HepG2 (cell line): ENCODE results near the gene WBP1. TPM values are rescaled to one million over a fixed set of nuclear protein-coding genes. Genes with fewer than 3 reads are reported as not detected.

ENCODE experiments used
- AGO2 ChIP-seq: fragments of 200-400 bp; formaldehyde crosslinking; optimal IDR thresholded peaks from 2 replicates; pipeline ENCODE3; 2017; ENCODE audit warnings: mild to moderate bottlenecking, low read depth, low read length, moderate library complexity
- AKAP8 ChIP-seq: sonication (generic); formaldehyde crosslinking; IDR thresholded peaks from 2 replicates; pipeline ENCODE4 v1.5.1; 2020; ENCODE audit warnings: mild to moderate bottlenecking, missing genetic modification reagents
- ARNTL ChIP-seq: sonication (generic); formaldehyde crosslinking; IDR thresholded peaks from 2 replicates; pipeline ENCODE4 v1.4.0; 2020; ENCODE audit warnings: mild to moderate bottlenecking, missing genetic modification reagents
- CENPX ChIP-seq: sonication (generic); formaldehyde crosslinking; IDR thresholded peaks from 2 replicates; pipeline ENCODE4 v1.9.0; 2021; ENCODE audit warnings: mild to moderate bottlenecking, missing genetic modification reagents, moderate library complexity
- FOSL2 ChIP-seq: sonication (generic); formaldehyde crosslinking; IDR thresholded peaks from 2 replicates; pipeline ENCODE4 v1.4.0; 2020; ENCODE audit warnings: missing genetic modification reagents
- LCORL ChIP-seq, 2 experiments: fragments of 450-650 bp in 1 of 2; sonication (generic) in 1 of 2; formaldehyde crosslinking in 1 of 2; IDR thresholded peaks; 2 replicates each; pipeline versions ENCODE4 v1.5.0 to v1.6.1; 2017 to 2020; ENCODE audit warnings: antibody characterized with exemption in 1 of 2, missing genetic modification reagents in 1 of 2
- POLR2G ChIP-seq: fragments of 200-400 bp; formaldehyde crosslinking; IDR thresholded peaks from 2 replicates; pipeline ENCODE4 v1.6.1; 2018; ENCODE audit warnings: mild to moderate bottlenecking, low read depth, low read length, moderate library complexity
- RORA ChIP-seq: sonication (generic); formaldehyde crosslinking; IDR thresholded peaks from 2 replicates; pipeline ENCODE4 v1.5.0; 2020; ENCODE audit warnings: mild to moderate bottlenecking, missing genetic modification reagents, moderate library complexity
- TAF1 ChIP-seq: sonication (generic); formaldehyde crosslinking; IDR thresholded peaks from 2 replicates; pipeline ENCODE4 v1.4.0; 2020; ENCODE audit warnings: missing genetic modification reagents
- ZBTB20 ChIP-seq: sonication (generic); formaldehyde crosslinking; IDR thresholded peaks from 2 replicates; pipeline ENCODE4 v1.8.1; 2023; ENCODE audit warnings: missing genetic modification reagents, low read depth, mild to moderate bottlenecking, borderline replicate concordance
- ZNF274 ChIP-seq: sonication (generic); formaldehyde crosslinking; IDR thresholded peaks from 2 replicates; pipeline ENCODE4 v1.5.1; 2020; ENCODE audit warnings: mild to moderate bottlenecking, missing genetic modification reagents
- ZNF30 ChIP-seq: sonication (generic); formaldehyde crosslinking; IDR thresholded peaks from 2 replicates; pipeline ENCODE4 v1.5.0; 2020; ENCODE audit warnings: mild to moderate bottlenecking, missing genetic modification reagents
- polyA plus RNA-seq, 8 experiments: library from polyadenylated mRNA; depleted of rRNA in 3 of 8; stranded (reverse) in 7 of 8; unstranded in 1 of 8; fragments of >200 nt; fragmentation: Illumina TruSeq in 4 of 8; extraction: Trizol in 4 of 8; gene quantifications; 2 replicates each; pipeline versions ENCODE4 v1.2.1 to v1.2.3, GENCODE V29; 2011 to 2016; ENCODE audit warnings: low read depth in 4 of 8, missing spikeins in 1 of 8, mixed read lengths in 1 of 8; ENCODE audit not compliant: insufficient read depth in 1 of 8
- total RNA-seq, 5 experiments: library from RNA; depleted of rRNA; stranded (reverse); fragments of >200 nt; fragmentation: Illumina TruSeq; extraction: Trizol; gene quantifications; 2 replicates each; pipeline ENCODE4 v1.2.3, GENCODE V29; 2016; ENCODE audit warnings: low read depth in 1 of 5
- TF ChIP-seq, protein P1 (sequence below): IDR thresholded peaks from 2 replicates; pipeline ENCODE4 v1.6.1; 2016; ENCODE audit warnings: missing genetic modification reagents, missing compliant biosample characterization
- TF ChIP-seq, protein P2 (sequence below): sonication (generic); formaldehyde crosslinking; IDR thresholded peaks from 2 replicates; pipeline ENCODE4 v1.4.0; 2020; ENCODE audit warnings: mild to moderate bottlenecking, missing genetic modification reagents
- TF ChIP-seq, protein P3 (sequence below): sonication (generic); formaldehyde crosslinking; IDR thresholded peaks from 2 replicates; pipeline ENCODE4 v1.8.1; 2023; ENCODE audit warnings: mild to moderate bottlenecking, missing genetic modification reagents
- TF ChIP-seq, protein P4 (sequence below): sonication (generic); formaldehyde crosslinking; IDR thresholded peaks from 2 replicates; pipeline ENCODE4 v1.4.0; 2020; ENCODE audit warnings: mild to moderate bottlenecking, missing genetic modification reagents, borderline replicate concordance

Gene WBP1
- total and polyA plus RNA-seq, 2 of the 13 experiments (the other 11 are each of a cell fraction or from before 2014, with no cell fraction given), result 38.8 to 85.7 TPM

- TF ChIP-seq LCORL (IDR thresholded peaks at IDR 0.05), result no peak
- TF ChIP-seq LCORL (CRISPR knock-in tag; IDR thresholded peaks at IDR 0.05), result peak; percentile 74; the same call in 1 of the 2 replicates
- TF ChIP-seq AGO2, result no peak
- TF ChIP-seq ZBTB20 (CRISPR knock-in tag), result no peak
- no peak for TF ChIP-seq CENPX (CRISPR knock-in tag)
- TF ChIP-seq, protein P1, sequence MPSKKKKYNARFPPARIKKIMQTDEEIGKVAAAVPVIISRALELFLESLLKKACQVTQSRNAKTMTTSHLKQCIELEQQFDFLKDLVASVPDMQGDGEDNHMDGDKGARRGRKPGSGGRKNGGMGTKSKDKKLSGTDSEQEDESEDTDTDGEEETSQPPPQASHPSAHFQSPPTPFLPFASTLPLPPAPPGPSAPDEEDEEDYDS, result no peak
- peak; percentile 8; the same call in 1 of the 2 replicates for TF ChIP-seq AKAP8 (CRISPR knock-in tag)
- no peak for TF ChIP-seq ARNTL (CRISPR knock-in tag)
- TF ChIP-seq, protein P2, sequence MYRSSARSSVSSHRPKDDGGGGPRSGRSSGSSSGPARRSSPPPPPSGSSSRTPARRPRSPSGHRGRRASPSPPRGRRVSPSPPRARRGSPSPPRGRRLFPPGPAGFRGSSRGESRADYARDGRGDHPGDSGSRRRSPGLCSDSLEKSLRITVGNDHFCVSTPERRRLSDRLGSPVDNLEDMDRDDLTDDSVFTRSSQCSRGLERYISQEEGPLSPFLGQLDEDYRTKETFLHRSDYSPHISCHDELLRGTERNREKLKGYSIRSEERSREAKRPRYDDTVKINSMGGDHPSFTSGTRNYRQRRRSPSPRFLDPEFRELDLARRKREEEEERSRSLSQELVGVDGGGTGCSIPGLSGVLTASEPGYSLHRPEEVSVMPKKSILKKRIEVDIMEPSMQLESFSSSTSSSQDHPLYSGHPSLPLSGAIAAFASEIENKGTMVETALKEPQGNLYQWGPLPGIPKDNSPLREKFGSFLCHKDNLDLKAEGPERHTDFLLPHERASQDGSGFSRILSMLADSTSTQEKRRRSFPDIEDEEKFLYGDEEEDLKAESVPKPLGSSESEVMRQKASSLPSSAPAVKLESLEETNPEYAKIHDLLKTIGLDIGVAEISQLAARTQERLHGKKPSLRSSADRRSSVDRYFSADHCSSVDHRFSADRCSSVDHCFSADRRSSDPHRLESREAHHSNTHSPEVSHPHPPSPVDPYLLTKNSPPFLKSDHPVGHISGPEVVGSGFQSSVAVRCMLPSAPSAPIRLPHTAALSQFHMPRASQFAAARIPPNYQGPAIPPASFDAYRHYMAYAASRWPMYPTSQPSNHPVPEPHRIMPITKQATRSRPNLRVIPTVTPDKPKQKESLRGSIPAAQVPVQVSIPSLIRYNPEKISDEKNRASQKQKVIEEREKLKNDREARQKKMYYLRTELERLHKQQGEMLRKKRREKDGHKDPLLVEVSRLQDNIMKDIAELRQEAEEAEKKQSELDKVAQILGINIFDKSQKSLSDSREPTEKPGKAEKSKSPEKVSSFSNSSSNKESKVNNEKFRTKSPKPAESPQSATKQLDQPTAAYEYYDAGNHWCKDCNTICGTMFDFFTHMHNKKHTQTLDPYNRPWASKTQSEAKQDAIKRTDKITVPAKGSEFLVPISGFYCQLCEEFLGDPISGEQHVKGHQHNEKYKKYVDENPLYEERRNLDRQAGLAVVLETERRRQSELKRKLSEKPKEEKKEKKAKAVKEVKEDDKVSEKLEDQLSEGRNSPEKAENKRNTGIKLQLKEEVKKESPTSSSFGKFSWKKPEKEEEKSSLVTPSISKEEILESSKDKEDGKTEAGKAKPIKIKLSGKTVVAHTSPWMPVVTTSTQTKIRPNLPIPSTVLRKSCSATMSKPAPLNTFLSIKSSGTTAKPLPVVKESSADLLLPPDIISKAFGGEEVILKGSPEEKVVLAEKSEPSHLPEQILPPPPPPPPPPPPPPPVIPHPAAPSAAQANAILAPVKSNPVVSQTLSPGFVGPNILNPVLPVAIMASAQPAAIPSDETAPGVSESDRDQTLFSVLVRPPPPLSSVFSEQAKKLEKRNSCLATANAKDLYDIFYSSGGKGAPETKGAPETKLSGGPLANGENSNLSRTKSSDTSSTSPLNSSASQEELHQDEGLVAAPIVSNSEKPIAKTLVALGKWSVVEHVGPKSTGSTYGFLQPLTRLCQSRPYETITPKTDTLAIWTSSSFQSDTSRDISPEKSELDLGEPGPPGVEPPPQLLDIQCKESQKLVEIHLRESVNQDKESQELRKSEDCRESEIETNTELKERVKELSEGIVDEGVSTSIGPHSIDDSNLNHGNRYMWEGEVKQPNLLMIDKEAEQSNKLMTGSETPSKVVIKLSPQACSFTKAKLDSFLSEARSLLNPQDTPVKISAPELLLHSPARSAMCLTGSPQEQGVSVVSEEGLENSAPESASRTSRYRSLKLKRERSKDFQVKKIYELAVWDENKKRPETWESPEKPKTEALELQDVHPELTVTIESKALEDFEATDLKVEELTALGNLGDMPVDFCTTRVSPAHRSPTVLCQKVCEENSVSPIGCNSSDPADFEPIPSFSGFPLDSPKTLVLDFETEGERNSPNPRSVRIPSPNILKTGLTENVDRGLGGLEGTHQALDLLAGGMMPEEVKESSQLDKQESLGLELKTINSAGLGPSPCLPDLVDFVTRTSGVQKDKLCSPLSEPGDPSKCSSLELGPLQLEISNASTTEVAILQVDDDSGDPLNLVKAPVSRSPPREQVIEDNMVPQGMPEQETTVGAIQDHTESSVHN (CRISPR knock-in tag), result no peak
- TF ChIP-seq TAF1, result peak; percentile 38; the same call in 1 of the 2 replicates
- TF ChIP-seq, protein P3, sequence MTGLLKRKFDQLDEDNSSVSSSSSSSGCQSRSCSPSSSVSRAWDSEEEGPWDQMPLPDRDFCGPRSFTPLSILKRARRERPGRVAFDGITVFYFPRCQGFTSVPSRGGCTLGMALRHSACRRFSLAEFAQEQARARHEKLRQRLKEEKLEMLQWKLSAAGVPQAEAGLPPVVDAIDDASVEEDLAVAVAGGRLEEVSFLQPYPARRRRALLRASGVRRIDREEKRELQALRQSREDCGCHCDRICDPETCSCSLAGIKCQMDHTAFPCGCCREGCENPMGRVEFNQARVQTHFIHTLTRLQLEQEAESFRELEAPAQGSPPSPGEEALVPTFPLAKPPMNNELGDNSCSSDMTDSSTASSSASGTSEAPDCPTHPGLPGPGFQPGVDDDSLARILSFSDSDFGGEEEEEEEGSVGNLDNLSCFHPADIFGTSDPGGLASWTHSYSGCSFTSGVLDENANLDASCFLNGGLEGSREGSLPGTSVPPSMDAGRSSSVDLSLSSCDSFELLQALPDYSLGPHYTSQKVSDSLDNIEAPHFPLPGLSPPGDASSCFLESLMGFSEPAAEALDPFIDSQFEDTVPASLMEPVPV (CRISPR knock-in tag), result peak; percentile 58; the same call in 1 of the 2 replicates
- TF ChIP-seq, protein P4, sequence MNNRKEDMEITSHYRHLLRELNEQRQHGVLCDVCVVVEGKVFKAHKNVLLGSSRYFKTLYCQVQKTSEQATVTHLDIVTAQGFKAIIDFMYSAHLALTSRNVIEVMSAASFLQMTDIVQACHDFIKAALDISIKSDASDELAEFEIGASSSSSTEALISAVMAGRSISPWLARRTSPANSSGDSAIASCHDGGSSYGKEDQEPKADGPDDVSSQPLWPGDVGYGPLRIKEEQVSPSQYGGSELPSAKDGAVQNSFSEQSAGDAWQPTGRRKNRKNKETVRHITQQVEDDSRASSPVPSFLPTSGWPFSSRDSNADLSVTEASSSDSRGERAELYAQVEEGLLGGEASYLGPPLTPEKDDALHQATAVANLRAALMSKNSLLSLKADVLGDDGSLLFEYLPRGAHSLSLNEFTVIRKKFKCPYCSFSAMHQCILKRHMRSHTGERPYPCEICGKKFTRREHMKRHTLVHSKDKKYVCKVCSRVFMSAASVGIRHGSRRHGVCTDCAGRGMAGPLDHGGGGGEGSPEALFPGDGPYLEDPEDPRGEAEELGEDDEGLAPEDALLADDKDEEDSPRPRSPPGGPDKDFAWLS, result 0 out of 2 replicates have a peak, but pooled peaks have one; percentile 5
- no peak for TF ChIP-seq ZNF30 (CRISPR knock-in tag)
- no peak for TF ChIP-seq FOSL2 (CRISPR knock-in tag)
- TF ChIP-seq RORA (CRISPR knock-in tag), result no peak
- no peak for TF ChIP-seq ZNF274 (CRISPR knock-in tag)
- peak; percentile 44; the same call in 1 of the 2 replicates for TF ChIP-seq POLR2G
Measured at GRCh38 chr2:74501335-74502071, 43.3 kb downstream of the WBP1 start (continued).
